Stimulated activated CD4-positive, alpha-beta T cell treated with anti-CD3 and anti-CD28 coated beads, Interleukin-2, amount 100 ng/mL, for 24 hours (primary cell): Measurements from ENCODE around the gene BICRA.
"Not testable (repeated sequence)": the region's sequence is repeated elsewhere in the genome, so short reads cannot be mapped to it uniquely, and the experiment has no call there.

ENCODE experiments used
- DNase-seq, 2 donors: peaks; one replicate each; pipeline ENCODE4 v3.0.0-alpha.2; 2020

BICRA gene

DNA sequence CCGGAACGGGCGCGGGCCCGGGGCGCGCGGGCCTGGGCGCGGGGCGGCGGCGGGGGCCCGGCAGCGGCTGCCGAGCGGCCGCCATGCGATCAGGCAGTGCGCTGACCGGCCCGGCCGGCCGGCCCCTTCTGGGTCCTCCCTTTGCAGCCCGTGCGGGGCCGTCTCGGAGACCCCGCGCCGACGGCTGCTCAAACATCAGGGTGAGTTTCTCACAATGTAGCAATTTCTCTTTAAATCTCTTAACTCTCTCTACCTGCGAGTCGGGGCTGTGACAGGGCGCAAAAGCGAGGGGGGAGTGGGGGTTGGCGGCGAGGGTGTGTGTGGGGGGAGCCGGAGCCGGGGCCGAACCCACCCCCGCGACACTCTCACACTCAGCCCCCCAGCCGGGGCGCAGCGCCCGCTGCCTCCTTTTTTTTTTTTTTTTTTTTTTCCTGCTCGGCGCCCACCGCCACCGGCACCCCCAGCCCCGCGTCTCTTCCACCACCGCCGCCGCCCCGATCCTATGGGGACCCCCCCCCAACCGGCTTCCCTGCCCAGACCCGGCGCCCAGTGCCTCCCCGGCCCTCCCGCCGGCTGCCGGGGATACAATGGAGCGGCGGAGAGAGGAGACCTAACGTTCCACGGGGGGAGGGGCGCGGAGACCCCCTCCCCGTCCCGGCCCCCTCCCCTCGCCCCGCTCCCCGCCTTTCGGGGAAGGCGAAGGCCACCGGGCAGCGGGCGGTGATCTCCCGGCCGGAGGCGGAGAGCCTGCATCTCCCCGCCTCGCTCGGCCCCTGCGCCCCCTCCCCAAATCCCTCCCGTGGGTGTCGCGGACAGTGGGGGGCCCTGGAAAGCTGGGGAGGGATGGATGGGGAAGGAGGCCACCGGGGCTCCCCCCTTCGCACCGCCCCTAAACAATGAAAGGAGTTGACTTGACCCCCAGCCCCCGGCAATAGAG is at the start of gene BICRA:
Gene BICRA, plus strand, starts transcription at position 166 of the 937 bp plus-strand sequence. CDS start 64,441 bp downstream, outside the sequence.
- DNase-seq, result peak; percentile 83 to 84

DNA sequence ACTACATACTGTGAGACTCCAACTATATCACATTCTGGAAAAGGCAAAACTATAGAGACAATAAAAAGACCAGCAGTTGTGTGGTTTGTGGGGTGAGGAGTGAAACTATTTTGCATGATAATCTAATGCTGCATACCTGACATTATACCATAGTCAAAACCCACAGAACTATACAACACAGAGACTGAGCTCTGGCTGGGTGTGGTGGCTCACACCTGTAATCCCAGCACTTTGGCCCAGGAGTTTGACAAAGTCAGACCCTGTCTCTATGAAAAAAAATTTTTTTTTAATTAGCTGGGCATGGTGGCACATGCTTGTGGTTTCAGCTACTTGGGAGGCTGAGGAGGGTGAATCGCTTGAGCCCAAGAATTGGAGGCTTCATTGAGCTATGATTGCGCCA is 47.9 kb upstream of the BICRA start:
- DNase-seq, result no peak

DNA sequence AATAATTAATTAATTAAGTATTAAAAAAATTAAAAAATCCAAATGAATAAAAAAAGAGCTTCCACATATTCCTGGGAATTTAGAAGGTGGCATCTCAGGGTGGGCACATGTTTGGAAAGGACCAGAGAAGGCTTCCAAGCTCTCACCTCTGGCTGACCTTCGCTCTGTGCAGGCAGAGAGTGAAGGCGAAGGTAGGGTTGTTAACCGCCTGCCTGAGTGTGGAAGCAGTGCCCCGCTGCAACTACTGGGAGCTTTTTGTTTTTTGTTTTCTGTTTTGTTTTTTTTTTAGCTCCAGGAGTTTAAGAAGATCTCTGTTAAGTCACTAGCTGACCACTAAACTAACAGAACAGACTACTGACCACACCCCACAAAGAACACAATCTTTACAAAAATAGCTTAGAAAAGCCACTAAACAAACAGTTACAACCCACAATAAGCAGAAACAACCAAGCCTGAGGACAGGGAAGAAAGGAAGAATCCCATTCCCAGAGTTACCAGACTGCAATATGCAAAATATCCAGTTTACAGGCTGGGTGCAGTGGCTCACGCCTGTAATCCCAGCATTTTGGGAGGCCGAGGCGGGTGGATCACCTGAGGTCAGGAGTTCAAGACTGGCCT is 47.4 kb upstream of the BICRA start:
- no peak for DNase-seq

DNA sequence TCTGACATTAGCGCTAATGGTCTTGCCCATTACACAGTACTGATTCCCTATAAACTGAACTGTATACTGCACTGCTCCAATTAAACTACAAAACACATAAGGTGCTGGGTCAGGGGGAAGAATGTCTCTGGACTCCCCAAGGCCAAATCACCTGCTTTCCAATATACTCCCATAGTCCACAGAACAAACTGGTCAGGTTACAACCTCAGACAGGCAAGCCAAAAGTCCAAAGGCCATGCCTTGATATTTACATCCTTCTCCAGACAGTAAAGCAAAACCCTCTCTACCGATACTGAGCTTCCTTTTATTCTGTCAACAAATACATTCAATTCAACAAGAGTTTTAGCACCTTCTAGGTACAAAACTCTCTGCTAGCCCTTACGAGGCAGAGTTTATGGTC is 44.9 kb upstream of the BICRA start:
- no peak for DNase-seq

DNA sequence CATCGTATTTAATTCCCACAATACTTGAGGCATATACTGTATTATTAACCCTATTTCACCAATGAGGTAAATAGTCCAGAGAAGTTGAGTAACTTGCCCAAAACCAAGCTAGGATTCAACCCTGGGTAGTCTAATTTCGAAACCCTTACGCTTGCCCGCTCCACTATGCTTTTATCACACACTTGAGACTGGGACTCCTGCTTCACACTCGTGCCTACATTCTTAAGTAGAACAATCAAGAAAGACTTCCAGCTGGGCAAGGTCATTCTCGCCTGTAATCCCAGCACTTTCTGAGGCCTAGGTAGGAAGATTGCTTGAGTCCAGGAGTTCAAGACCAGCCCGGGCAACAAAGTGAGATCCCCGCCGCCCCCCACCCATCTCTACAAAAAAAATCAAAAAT is 39.6 kb upstream of the BICRA start:
- DNase-seq, result no peak

DNA sequence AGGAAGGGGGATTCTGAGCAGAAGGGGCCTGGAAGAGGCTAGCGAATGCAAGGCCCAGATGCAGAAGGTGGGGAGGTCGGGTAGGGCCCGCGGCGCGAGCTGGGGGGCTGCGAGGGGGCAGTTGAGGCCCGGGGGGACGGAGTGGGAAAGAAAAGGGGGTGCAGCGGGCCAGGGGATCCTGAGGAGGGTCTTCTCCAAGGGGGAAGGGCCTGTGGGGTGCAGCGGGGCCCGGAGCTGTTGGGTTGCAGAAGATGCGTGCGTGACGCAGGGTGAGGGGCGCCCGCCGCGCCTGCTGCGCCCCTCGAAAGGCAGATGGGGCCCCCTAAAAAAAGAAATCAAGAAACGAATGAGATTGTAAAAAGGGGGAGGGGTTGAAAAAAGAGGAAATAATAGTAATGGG is 36.3 kb upstream of the BICRA start:
- DNase-seq, result no peak

DNA sequence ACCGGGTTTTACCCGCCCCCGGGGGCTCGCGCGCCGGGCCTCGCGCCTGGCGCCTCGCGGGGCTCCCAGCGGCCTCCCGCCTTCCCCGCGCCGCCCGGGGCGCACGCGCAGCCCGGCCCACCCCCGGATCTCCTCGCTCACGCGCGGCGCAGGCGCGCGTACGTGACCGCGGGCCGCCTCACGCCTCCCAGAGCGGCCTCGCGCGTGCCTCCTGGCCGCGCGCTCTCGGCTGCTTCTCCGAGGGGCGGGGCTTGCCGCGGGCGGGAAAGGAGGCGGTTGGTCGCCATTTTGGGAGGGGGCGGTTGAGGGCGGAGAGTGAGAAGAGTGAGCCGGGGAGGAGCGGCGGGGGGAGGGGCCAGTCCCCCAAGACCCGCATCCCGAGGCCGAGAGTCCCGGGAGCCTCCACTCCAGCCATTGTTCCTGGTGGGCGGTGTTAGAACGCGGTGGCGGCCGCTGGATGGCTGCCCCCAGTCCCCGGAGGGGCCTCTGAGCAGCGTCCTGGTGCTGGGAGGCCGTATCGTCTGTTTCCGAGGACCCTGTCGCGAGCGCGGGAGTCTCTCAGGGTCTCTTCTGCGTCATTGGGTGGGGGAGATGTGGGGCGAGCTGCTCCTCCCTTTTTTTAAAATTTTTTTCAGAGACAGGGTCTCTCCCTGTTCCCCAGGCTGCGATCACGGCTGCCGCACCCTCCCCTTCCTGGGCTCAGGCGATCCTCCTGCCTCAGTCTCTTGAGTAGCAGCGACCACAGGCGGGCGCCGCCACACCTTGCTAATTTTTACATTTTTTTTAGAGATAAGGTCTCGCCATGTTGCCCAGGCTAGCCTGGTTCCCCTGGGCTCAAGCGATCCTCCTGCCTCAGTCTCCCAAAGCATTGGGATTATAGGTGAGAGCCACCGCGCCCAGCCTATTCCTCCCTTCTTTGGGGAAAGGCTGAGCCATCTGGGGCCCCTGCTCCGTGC is 35.6 kb upstream of the BICRA start, which contains the start of gene ZNF541:
Gene ZNF541, minus strand, starts transcription at position 78 of the 956 bp plus-strand sequence. CDS start 17,292 bp downstream, outside the sequence.
- DNase-seq, result peak; percentile 78 to 83

DNA sequence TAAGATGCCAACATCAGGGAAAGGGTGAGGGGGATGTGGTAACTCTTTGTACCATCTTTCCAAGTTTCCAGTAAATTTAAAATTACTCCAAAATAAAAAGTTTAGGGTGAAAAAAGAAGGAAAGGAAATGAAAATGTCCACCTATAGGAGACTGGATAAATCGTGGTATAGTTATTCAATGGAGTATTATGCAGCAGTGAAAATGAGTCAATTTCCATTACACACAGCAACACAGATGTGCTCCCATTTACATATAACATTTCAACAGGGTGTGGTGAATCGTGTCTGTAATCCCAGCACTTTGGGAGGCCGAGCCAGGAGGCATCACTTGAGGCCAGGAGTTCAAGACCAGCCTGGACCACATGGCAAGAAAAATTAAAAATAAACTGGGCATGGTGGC is 28.5 kb upstream of the BICRA start:
- no peak for DNase-seq

DNA sequence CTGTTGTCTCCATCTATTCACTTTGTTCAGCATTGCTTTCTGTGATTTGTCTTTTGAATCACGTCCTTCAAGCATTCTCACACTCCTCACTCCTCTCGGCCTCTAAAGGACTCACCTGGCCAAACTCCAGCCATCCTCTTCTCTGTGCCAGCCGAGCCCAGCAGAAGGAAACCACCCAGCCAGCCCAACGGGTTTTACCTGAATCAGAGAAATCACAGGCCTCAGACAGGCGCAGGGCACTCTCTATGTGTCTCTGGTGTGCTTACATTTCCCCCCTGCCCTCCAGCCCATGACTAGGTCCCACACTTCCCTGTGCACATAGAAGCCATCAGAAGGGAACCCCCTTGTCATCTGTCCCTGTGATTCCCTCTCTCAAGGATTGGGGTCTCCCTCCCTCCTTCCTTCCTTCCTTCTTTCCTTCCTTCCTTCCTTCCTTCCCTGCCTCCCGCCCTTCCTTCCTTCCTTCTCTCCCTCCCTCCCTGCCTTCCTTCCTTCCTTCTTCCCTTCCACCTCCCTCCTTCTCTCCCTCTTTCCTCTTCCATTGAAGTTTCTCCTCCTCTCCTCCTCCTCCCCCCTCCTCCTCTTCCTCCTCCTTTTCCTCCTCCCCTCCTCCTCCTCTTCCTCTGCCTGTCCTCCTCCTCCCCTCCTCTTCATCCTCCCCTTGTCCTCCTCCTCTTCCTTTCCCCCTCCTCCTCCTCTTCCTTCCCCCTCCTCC is 27.2 kb upstream of the BICRA start:
- no peak for DNase-seq

DNA sequence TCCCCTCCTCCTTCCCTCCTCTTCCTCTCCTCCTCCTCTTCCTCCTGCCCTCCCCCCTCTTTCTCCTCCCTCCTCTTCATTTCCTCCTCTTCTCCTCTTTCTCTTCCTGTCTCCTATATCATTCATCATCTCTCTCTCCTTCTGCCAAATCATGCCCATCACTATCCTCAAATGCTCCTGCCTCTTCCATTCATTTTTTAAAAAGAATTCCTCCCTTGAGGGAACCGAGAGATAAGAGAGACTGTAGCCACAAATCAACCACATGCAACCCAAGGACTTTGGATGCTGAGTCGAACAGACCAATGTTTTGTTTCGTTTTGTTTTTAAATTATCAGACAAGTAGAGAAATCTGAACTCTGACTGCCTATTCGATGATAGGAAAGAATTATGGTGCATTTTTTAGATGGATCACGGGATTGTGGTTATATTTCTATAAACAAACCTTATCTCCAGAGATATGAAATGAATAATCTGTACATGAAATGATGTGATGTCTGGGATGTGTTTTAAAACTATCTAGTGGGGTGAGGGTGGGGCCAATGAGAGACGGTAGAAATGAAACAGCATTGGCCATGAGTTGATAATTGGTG is 26.5 kb upstream of the BICRA start:
- no peak for DNase-seq

DNA sequence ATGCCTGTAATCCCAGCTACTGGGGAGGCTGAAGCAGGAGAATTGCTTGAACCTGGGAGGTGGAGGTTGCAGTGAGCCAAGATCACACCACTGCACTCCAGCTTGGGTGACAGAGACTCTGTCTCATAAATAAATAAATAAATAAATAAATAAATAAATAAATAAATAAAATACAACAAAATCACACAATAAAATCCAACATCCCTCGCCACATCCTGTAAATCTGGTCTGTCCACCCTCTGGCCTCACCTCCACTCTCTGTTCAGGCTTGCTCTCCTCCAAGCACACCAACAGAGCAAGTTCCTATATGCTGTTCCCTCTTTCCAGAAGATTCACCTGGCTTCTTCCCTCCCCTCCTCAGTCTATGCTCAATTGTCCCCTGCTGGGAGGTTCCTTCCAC is 25.8 kb upstream of the BICRA start:
- DNase-seq, result not testable (repeated sequence)

DNA sequence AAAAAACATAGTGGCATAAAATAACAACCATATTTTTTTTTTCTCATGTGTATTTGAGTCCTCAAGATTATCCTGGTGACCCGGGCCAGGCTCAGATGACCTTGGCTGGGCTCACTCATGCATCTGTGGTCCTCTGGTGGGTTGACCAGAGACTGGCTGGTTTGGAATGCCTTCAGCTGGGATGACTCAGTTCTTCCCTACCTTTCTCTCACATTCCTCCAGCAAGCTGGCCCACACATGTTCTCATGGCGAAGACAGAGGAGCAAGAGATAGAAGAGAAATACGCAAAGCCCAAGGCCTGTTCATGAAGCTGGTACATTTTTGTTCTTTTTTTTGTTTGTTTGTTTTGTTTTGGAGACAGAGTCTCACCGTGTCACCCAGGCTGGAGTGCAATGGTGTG is 21.6 kb upstream of the BICRA start:
- DNase-seq, result no peak

DNA sequence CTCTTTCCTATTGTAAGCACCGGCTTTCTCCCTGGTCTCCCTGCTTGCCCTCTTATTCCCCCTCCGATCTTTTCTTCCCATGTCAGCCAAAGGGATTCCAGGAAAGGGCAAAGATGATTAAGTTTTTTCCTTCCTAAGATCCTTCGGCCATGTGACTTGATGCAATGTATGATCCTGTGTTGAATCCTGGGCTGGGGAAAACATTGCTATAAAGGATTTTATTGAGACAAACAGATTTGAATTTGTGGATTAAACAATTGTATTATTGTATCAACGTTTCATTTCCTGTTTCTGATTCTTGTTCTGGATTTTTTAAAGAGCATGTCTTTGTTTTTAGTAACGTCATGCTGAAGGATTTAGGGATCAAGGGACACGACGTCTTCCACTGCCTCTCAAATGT is 19.1 kb upstream of the BICRA start:
- no peak for DNase-seq

DNA sequence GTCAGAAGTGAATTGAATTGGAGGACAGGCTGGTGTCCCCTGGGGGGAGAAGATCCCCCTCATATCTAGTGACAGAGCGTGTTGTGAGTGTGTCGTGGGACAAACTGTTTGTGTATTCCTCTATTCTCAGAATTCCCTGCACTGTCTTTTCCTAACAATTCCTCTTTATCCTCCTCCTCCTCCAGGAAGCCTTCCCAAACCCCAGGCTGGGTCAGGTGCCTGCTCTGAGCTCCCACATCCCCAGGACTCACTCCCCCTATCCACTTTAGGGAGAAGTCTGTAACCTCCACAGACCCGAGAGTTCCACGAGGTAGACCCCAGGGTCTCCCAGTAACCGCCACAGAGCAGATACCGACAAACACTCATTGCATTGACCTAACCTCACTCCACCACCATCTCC is 15.1 kb upstream of the BICRA start:
- DNase-seq, result no peak

DNA sequence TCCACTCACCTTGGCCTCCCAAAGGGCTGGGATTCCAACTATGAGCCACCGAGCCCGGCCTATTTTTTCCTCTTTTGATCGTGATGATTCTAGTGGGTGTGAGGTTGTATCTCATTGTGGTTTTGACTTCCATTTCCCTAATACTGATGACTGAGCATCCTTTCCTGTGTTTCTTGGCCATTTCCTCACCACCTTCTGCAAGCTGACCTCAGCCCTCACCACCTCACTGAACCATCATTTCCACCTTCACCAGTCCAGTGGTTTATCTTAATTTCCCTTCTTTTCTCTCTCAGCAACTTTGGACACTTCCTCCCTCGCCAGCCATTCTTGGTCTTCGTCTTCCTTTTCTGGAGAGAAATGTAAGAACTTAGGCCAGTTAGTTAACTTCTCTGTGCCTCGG is 13.0 kb upstream of the BICRA start:
- DNase-seq, result no peak

DNA sequence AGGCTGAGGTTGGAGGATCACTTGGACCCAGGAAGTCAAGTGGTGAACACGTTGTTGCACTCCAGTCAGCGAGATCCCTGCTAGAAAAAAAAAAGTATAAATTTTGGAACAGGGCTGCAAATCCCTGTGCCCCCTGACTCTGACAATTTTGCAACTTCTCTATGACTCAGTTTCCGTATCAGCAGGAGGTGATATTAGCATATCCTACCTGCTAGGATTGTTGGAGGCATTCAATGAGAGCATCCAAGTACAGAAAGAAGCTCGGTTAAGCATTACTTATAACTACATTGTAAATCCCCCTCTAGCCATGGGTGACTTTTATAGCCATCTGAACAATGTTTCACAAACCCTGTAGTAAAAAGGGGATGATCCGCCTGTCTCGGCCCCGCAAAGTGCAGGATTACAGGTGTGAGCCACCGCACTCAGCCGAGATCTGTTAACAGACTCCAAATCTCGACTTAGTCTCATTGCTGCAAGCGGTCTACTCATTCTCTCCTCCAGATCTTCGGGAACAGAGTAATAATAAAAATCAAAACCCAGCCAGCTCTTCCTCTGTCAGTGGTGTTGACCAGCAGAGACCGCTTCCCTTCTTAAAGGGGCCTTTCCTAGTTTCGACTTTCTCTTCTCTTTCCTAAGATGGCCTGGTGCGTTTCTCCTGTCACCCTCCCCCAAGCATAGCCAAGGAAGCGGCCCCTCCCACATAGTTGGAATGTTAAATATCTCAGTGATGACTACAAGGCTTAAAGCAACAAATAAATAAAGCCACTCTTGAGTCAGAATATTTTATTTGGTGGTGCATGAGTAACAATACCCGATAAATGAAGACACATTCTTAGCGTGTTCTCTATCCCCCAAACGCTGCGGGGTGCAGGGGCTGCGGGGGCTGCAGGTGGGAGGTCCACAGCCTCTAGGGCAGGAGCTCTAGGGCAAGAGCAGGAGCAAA is 10.3 kb upstream of the BICRA start:
- no peak for DNase-seq

DNA sequence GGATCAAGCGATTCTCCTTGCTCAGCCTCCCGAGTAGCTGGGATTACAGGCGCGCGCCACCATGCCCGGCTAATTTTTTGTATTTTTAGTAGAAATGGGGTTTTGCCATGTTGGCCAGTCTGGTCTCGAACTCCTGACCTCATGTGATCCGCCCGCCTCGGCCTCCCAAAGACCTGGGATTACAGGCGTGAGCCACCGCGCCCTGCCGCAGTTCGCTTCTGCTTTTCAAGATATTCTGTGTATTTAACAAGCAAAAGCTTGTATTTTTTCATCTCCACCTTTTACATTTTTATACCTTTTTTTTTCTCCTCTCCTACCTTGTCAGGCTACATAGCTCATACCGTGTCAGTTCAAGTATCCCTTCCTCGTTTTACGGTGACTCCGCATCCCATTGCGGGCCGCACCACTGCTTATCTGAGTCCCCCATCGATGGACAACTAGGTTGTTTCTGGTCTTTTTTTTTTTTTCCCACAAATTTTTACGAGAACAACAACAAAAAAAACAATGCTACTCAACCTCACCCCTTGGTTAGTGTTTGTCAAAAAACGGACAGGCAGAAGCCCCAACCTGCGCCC is 9.2 kb upstream of the BICRA start:
- DNase-seq, result not testable (repeated sequence)

DNA sequence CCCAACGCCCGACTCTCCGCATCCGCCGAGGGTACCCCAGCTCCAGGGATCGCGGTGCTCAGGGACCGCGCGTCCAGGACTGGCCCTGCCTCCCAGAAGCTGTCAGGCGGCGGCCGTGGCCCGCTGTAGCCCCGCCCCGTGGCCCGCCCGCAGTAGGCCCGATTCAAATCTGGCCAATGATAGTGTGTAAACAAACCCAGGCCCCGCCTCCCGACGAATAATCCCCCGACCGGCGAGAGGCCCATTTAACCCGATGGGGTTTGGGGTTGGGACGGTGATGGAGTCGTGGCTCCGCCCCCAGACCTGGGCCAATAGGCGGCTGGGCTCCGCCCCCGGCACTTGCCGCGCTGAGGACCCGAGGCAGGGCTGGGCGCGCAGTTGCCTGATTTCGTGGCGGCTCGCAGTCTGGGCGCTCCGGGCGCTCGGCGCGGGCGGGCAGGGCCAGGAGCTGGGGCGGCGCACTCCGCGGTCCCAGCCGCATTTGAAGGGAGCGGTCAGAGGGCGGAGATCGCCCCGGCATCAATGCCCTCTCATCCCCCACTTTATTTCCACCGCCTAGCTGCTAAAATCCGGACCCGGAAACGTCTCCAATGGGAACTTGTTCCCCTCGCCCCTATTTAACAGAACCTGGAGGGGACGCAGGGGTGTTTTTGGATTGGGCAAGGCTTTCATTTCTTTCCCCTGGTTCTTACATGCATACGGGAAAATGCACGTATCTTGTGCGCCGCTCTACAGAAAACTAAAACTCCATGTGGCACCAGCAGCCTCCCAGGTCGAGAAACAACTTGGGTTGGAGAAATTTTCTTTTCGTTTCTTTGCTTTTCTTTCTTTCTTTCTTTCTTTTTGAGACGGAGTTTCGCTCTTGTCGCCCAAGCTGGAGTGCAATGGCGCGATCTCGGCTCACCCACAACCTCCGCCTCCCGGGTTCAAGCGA is 8.4 kb upstream of the BICRA start:
- peak; percentile 100 for DNase-seq
